DOHH2 (cell line): ENCODE results near the gene MAGI1.

Experiments
- H3F3A ChIP-seq: fragments of 200-600 bp; sonication (generic), shearing (Covaris generic); 2 replicates; pipeline ENCODE4 v1.6.0; 2016; ENCODE audit warnings: antibody characterized with exemption, mild to moderate bottlenecking; ENCODE audit not compliant: control insufficient read depth, insufficient read depth
- H3K27ac ChIP-seq: fragments of 200-600 bp; sonication (generic); 2 replicates; pipeline ENCODE4 v1.5.1; 2014; ENCODE audit warnings: low read depth, mild to moderate bottlenecking, low read length, moderate library complexity
- H3K27me3 ChIP-seq: fragments of 200-600 bp; sonication (generic); 2 replicates; pipeline ENCODE4 v1.6.1; 2014; ENCODE audit warnings: mild to moderate bottlenecking, low read length, mixed read lengths; ENCODE audit not compliant: control insufficient read depth
- H3K36me3 ChIP-seq: fragments of 200-600 bp; sonication (generic); 2 replicates; pipeline ENCODE4 v1.6.1; 2014; ENCODE audit warnings: mild to moderate bottlenecking, low read length, moderate library complexity, mixed read lengths; ENCODE audit not compliant: control insufficient read depth
- H3K4me1 ChIP-seq: fragments of 200-600 bp; sonication (generic); 2 replicates; pipeline ENCODE4 v1.6.1; 2014; ENCODE audit warnings: mild to moderate bottlenecking, low read length, mixed read lengths; ENCODE audit not compliant: control insufficient read depth
- H3K4me2 ChIP-seq: fragments of 200-600 bp; sonication (generic); 2 replicates; pipeline ENCODE4 v1.6.0; 2014; ENCODE audit warnings: mild to moderate bottlenecking, low read length, moderate library complexity
- H3K4me3 ChIP-seq: fragments of 200-600 bp; sonication (generic); 2 replicates; pipeline ENCODE4 v1.5.1; 2014; ENCODE audit warnings: mild to moderate bottlenecking, low read length, mixed read lengths
- H3K79me2 ChIP-seq: fragments of 200-600 bp; sonication (generic); 2 replicates; pipeline ENCODE4 v1.6.1; 2014; ENCODE audit warnings: mild to moderate bottlenecking, low read length, mixed read lengths; ENCODE audit not compliant: control insufficient read depth
- H3K9me2 ChIP-seq: fragments of 200-600 bp; sonication (generic); replicated peaks from 2 replicates; pipeline ENCODE4 v1.6.1; 2014; ENCODE audit warnings: mild to moderate bottlenecking, low read length, mixed read lengths; ENCODE audit not compliant: control insufficient read depth
- H3K9me3 ChIP-seq: fragments of 200-600 bp; sonication (generic); 2 replicates; pipeline ENCODE4 v1.6.1; 2014; ENCODE audit warnings: antibody characterized with exemption, low read length, mixed read lengths; ENCODE audit not compliant: control insufficient read depth, insufficient read depth
- H4K20me1 ChIP-seq: fragments of 200-600 bp; sonication (generic); 2 replicates; pipeline ENCODE4 v1.6.0; 2014; ENCODE audit warnings: low read depth, mild to moderate bottlenecking, antibody characterized with exemption, low read length, moderate library complexity; ENCODE audit not compliant: control insufficient read depth, insufficient read depth
- EZH2phosphoT487 ChIP-seq: fragments of 200-600 bp; sonication (generic); IDR thresholded peaks from 2 replicates; pipeline ENCODE4 v1.6.1; 2017; ENCODE audit warnings: borderline replicate concordance, mild to moderate bottlenecking, antibody characterized with exemption, low read length, moderate library complexity, mixed read lengths
- TF ChIP-seq, protein P1 (sequence below): fragments of 200-600 bp; sonication (generic); IDR thresholded peaks from one replicate; pipeline ENCODE4 v1.5.1; 2014; ENCODE audit warnings: antibody characterized with exemption, mild to moderate bottlenecking, low read depth, low read length; ENCODE audit not compliant: poor library complexity, severe bottlenecking

Gene MAGI1

DNA sequence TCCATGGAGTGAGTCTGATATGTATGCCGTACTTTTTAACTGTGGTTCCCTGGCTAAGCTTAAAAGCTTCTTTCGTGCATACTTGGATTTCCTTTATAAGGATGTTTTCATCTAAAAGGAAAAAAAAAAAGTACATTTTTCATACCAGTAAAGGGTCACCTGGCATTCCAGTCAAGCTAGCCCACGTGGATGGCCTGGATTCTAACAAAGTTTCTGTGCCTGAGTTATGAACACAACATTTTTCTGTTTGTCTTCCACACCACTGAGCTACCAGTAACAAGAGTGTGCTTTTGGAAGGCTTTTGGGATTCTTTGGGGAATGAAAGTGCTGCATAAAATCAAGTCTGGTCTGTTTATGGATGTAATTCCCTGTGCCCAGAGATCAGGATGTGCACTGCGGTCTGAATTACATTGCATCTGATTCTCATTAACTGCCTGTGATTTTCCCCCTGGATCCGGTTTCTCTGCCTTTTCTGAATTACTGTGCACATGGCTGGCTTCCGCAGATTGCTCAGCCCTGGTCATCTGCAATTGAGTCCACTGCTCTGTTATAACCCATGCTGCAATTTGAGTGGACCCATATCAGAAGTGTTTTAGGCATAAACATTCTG is 38.2 kb upstream of the MAGI1 start:
- Histone ChIP-seq H3K4me1 (no peaks in the 10 kb centered on the region), H3K4me2 (no peak overlapping the region), H3K9me3 (no peaks in the 10 kb centered on the region), H3K27ac (no peak overlapping the region), H3K36me3 (no peaks in the 10 kb centered on the region), H3F3A (no peaks in the 10 kb centered on the region), H4K20me1 (no peaks in the 10 kb centered on the region), H3K79me2 (no peaks in the 10 kb centered on the region), H3K9me2 (no peaks in the 10 kb centered on the region), H3K27me3 (no peaks in the 10 kb centered on the region), H3K4me3 (no peak overlapping the region)
- no peak for TF ChIP-seq EZH2phosphoT487
- TF ChIP-seq, protein P1, sequence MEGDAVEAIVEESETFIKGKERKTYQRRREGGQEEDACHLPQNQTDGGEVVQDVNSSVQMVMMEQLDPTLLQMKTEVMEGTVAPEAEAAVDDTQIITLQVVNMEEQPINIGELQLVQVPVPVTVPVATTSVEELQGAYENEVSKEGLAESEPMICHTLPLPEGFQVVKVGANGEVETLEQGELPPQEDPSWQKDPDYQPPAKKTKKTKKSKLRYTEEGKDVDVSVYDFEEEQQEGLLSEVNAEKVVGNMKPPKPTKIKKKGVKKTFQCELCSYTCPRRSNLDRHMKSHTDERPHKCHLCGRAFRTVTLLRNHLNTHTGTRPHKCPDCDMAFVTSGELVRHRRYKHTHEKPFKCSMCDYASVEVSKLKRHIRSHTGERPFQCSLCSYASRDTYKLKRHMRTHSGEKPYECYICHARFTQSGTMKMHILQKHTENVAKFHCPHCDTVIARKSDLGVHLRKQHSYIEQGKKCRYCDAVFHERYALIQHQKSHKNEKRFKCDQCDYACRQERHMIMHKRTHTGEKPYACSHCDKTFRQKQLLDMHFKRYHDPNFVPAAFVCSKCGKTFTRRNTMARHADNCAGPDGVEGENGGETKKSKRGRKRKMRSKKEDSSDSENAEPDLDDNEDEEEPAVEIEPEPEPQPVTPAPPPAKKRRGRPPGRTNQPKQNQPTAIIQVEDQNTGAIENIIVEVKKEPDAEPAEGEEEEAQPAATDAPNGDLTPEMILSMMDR, result no peak

DNA sequence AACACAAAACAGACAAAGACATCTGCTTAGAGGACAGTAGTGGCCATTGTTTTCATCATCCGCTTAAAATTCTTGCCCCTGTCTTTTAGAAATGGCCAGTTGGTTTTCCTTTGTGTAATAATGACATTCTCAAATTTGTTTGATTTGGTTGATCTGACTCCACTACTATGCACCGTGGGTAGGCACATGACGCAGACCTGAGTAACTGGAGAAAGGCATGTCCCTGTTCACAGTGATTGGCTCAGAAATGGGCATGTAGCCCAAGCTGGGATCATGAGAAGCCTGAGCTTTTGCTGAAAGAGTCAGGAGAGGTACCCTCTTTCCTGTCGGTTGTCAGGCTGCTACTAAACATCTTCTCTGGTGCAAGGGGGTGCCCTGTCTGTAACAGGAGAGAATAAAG is 36.6 kb upstream of the MAGI1 start:
- Histone ChIP-seq H3K9me2 (no peaks in the 10 kb centered on the region), H4K20me1 (no peaks in the 10 kb centered on the region), H3K36me3 (no peaks in the 10 kb centered on the region), H3K4me2 (no peak overlapping the region), H3K79me2 (no peaks in the 10 kb centered on the region), H3K27me3 (no peaks in the 10 kb centered on the region), H3F3A (no peaks in the 10 kb centered on the region), H3K4me1 (no peaks in the 10 kb centered on the region), H3K27ac (no peak overlapping the region), H3K4me3 (no peak overlapping the region), H3K9me3 (no peaks in the 10 kb centered on the region)
- TF ChIP-seq, protein P1, result no peak
- no peak for TF ChIP-seq EZH2phosphoT487

DNA sequence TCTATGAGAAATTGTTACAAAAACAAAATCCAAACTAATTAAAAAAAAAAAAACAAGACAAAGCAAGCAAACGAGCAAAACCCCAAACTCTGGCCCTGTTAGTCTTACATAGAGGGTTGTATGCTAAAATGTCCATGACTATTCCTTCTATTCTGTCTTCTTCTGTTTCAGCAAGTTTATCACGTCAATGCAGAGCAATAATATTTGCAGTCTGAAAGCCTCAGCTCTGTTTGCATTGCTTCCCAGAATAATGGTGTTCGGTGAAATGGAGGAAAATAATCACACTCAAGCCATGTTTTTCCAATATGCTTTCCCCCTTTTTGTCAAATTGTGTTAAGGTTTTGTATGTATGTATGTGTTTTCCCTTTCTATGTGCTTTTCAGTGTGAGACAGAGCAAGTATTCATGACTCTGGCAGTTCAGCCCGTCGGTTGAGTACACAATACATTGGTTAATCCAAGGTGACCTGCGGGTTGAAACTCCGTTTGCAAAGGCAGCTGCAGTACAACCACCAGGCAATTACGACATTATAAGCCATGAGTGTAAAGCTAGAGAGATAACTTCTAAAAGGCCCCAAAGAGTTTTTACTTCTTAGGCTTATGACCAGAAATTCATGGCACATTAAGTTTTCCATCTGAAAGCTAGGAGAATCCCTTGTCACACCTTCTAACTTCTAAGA is 34.9 kb upstream of the MAGI1 start:
- no peaks in the 10 kb centered on the region for H3K9me3 ChIP-seq
- H3K4me1 ChIP-seq, result no peaks in the 10 kb centered on the region
- no peaks in the 10 kb centered on the region for H3K79me2 ChIP-seq
- H3K9me2 ChIP-seq, result no peaks in the 10 kb centered on the region
- no peak overlapping the region for H3K4me3 ChIP-seq
- TF ChIP-seq, protein P1, result no peak
- TF ChIP-seq EZH2phosphoT487, result no peak
- no peaks in the 10 kb centered on the region for H4K20me1 ChIP-seq
- H3K27ac ChIP-seq, result no peak overlapping the region
- no peaks in the 10 kb centered on the region for H3F3A ChIP-seq
- H3K27me3 ChIP-seq, result no peaks in the 10 kb centered on the region
- H3K4me2 ChIP-seq, result no peak overlapping the region
- H3K36me3 ChIP-seq, result no peaks in the 10 kb centered on the region
